Measurements from ENCODE around the gene BANK1. TPM values are rescaled to one million over a fixed set of nuclear protein-coding genes. Genes with fewer than 3 reads are reported as not detected.

BANK1 gene
- total RNA-seq, 2 donors from 2014 or later = 0.53 to 0.57 TPM

DNA sequence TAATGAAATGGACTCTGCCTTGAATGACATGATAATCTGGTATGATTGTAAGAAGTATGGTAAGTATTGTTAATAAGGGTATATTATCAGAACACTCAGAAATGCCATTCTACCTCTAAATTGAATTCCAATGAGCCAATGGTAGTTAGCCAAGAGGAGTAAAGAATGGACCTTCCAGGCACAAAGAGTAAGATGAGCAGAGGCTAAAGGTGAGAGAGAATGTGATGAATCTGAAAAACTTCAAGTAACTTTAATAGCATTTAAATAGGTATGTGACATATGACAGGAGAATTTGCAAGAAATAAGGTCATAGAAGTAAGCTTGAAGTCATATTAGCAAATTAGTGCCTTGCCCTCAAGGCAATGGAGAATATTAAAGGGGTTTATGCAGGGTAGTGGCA, 152.4 kb downstream of the BANK1 start:
- Histone ChIP-seq H3K27ac (ENCODE audit: low read depth, low read length) (no peak overlapping the region), H3K27me3 (ENCODE audit: control insufficient read depth, insufficient read depth, low read length, poor library complexity, severe bottlenecking) (no peaks in the 10 kb centered on the region), H3K9me3 (ENCODE audit: control insufficient read depth, low read length) (no peaks in the 10 kb centered on the region), H3K9ac (ENCODE audit: extremely low read depth, low read length, poor library complexity, severe bottlenecking) (no peak overlapping the region), H3K4me3 (ENCODE audit: low read length) (no peak overlapping the region), H3K4me1 (ENCODE audit: control insufficient read depth, insufficient read depth, low read length) (no peaks in the 10 kb centered on the region), H3K36me3 (ENCODE audit: control insufficient read depth, insufficient read depth, low read length) (no peaks in the 10 kb centered on the region)
- Mint-ChIP-seq H3K4me3 (no peak overlapping the region), H3K9me3 (no peaks in the 10 kb centered on the region), H3K4me1 (no peaks in the 10 kb centered on the region), H3K36me3 (ENCODE audit: low read depth) (no peaks in the 10 kb centered on the region), H3K27me3 (ENCODE audit: insufficient read depth) (no peaks in the 10 kb centered on the region), H3K27ac (no peak overlapping the region)
- no peak for DNase-seq
- TF ChIP-seq, protein P1, sequence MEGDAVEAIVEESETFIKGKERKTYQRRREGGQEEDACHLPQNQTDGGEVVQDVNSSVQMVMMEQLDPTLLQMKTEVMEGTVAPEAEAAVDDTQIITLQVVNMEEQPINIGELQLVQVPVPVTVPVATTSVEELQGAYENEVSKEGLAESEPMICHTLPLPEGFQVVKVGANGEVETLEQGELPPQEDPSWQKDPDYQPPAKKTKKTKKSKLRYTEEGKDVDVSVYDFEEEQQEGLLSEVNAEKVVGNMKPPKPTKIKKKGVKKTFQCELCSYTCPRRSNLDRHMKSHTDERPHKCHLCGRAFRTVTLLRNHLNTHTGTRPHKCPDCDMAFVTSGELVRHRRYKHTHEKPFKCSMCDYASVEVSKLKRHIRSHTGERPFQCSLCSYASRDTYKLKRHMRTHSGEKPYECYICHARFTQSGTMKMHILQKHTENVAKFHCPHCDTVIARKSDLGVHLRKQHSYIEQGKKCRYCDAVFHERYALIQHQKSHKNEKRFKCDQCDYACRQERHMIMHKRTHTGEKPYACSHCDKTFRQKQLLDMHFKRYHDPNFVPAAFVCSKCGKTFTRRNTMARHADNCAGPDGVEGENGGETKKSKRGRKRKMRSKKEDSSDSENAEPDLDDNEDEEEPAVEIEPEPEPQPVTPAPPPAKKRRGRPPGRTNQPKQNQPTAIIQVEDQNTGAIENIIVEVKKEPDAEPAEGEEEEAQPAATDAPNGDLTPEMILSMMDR (conservative IDR thresholded peaks at IDR 0.05) = no peak

DNA sequence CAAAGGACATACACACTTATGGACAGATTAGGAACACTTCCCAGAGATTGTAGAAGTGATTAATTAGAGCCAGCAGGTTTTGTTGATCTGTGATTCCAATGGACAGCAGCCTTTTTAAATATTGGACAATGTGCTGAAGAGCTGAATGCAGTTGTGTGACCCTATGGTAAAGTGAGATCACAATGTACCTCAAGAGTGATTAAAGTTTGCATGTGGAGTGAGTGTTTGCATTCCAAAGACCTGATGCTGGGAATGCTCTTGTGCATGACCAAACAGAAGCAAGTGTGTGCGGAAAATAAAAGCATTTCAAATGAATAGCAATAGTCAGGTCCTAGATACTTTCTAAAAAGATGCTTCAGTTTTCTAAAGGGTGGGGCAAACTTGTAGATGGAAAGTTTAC, 154.1 kb downstream of the BANK1 start:
- Histone ChIP-seq H3K36me3 (ENCODE audit: control insufficient read depth, insufficient read depth, low read length) (no peaks in the 10 kb centered on the region), H3K27ac (ENCODE audit: low read depth, low read length) (no peak overlapping the region), H3K9ac (ENCODE audit: extremely low read depth, low read length, poor library complexity, severe bottlenecking) (no peak overlapping the region), H3K27me3 (ENCODE audit: control insufficient read depth, insufficient read depth, low read length, poor library complexity, severe bottlenecking) (no peaks in the 10 kb centered on the region), H3K9me3 (ENCODE audit: control insufficient read depth, low read length) (no peaks in the 10 kb centered on the region), H3K4me1 (ENCODE audit: control insufficient read depth, insufficient read depth, low read length) (no peaks in the 10 kb centered on the region), H3K4me3 (ENCODE audit: low read length) (no peak overlapping the region)
- H3K4me3 Mint-ChIP-seq = no peak overlapping the region
- no peaks in the 10 kb centered on the region for H3K4me1 Mint-ChIP-seq
- H3K27me3 Mint-ChIP-seq (ENCODE audit: insufficient read depth) = no peaks in the 10 kb centered on the region
- no peaks in the 10 kb centered on the region for H3K9me3 Mint-ChIP-seq
- TF ChIP-seq, protein P1 (conservative IDR thresholded peaks at IDR 0.05) = no peak
- DNase-seq = no peak
- 78 to 100% methylated on average over 1 of the region's 1 CpG for WGBS, 2 experiments (ENCODE audit: insufficient coverage in 1 of 2, insufficient read length in 1 of 2)
- no peak overlapping the region for H3K27ac Mint-ChIP-seq
- H3K36me3 Mint-ChIP-seq (ENCODE audit: low read depth) = no peaks in the 10 kb centered on the region

DNA sequence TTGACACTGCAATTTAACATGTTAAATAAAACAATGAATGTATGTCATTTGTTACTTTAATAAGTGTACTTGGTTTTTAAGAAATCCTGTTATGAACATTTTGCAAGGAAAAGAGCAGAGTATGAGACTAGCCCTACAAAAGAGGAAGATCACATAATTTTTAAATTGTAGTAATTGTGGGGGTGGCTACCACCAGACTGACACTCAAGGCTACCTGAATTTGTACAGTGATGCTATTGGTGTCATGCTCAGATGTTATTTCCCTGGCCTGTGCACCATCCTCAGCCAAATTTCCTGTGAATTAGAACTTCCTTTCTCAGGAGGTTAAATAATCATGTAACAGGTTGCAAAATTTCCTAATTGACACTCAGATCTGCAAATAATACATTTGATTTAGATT, 157.5 kb downstream of the BANK1 start:
- TF ChIP-seq, protein P1 (conservative IDR thresholded peaks at IDR 0.05) = no peak
- Histone ChIP-seq H3K9ac (ENCODE audit: extremely low read depth, low read length, poor library complexity, severe bottlenecking) (no peak overlapping the region), H3K4me1 (ENCODE audit: control insufficient read depth, insufficient read depth, low read length) (peaks cover 4% of the 10 kb centered on the region), H3K4me3 (ENCODE audit: low read length) (no peak overlapping the region), H3K36me3 (ENCODE audit: control insufficient read depth, insufficient read depth, low read length) (no peaks in the 10 kb centered on the region), H3K9me3 (ENCODE audit: control insufficient read depth, low read length) (no peaks in the 10 kb centered on the region), H3K27me3 (ENCODE audit: control insufficient read depth, insufficient read depth, low read length, poor library complexity, severe bottlenecking) (no peaks in the 10 kb centered on the region), H3K27ac (ENCODE audit: low read depth, low read length) (no peak overlapping the region)
- no peak overlapping the region for H3K27ac Mint-ChIP-seq
- no peaks in the 10 kb centered on the region for H3K36me3 Mint-ChIP-seq (ENCODE audit: low read depth)
- H3K4me1 Mint-ChIP-seq = peaks cover 7% of the 10 kb centered on the region
- H3K4me3 Mint-ChIP-seq = no peak overlapping the region
- DNase-seq = no peak
- no peaks in the 10 kb centered on the region for H3K9me3 Mint-ChIP-seq
- no peaks in the 10 kb centered on the region for H3K27me3 Mint-ChIP-seq (ENCODE audit: insufficient read depth)

All from endodermal cell (in vitro differentiated cells).